ENCODE results near the gene SND1. TPM values are rescaled to one million over a fixed set of nuclear protein-coding genes. Genes with fewer than 3 reads are reported as not detected.
"Not testable (repeated sequence)": the region's sequence is repeated elsewhere in the genome, so short reads cannot be mapped to it uniquely, and the experiment has no call there.

Gene SND1
- total and polyA plus RNA-seq, 12 donors: 58.9 to 266 (median 132) TPM

DNA sequence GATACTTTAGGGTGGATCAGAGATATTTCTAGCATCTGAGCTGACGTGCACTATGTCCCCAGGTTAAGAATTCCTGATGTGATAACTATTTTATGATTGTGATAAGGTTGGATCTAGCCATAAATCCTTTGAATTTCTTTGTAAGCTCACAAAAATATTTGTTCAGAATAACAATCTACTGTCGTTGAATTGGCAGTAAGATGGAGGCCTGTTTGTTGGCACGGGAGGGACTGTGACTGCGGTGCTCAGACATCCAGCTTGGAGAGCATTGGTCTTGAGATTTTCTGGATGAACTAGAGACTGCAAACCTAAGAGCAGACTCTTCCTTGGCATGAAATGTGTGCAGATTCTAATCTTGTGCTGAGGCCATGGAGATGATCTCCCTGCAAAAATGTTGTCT is 248.1 kb downstream of the SND1 start:
- no peaks in the 10 kb centered on the region for H3K27me3 ChIP-seq
- no peak for DNase-seq
- H3K9me3 ChIP-seq (replicated peaks in 1 of 3): no peaks in the 10 kb centered on the region
- WGBS, 4 donors: 66 to 98% (median 87%) methylated on average over 4 of the region's 4 CpGs
- H3K4me3 ChIP-seq: no peak overlapping the region
- H3K27ac ChIP-seq: no peak overlapping the region
- H3K36me3 ChIP-seq (replicated peaks in 1 of 2): no peaks in the 10 kb centered on the region
- TF ChIP-seq POLR2A (IDR thresholded peaks at IDR 0.05): no peak
- TF ChIP-seq, protein P1, sequence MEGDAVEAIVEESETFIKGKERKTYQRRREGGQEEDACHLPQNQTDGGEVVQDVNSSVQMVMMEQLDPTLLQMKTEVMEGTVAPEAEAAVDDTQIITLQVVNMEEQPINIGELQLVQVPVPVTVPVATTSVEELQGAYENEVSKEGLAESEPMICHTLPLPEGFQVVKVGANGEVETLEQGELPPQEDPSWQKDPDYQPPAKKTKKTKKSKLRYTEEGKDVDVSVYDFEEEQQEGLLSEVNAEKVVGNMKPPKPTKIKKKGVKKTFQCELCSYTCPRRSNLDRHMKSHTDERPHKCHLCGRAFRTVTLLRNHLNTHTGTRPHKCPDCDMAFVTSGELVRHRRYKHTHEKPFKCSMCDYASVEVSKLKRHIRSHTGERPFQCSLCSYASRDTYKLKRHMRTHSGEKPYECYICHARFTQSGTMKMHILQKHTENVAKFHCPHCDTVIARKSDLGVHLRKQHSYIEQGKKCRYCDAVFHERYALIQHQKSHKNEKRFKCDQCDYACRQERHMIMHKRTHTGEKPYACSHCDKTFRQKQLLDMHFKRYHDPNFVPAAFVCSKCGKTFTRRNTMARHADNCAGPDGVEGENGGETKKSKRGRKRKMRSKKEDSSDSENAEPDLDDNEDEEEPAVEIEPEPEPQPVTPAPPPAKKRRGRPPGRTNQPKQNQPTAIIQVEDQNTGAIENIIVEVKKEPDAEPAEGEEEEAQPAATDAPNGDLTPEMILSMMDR (IDR thresholded peaks at IDR 0.05): no peak
- H3K4me1 ChIP-seq (replicated peaks in 1 of 2): peaks cover 4 to 26% of the 10 kb centered on the region in 2 donors
- intact Hi-C loops (cut with DNase I): no loop called here

DNA sequence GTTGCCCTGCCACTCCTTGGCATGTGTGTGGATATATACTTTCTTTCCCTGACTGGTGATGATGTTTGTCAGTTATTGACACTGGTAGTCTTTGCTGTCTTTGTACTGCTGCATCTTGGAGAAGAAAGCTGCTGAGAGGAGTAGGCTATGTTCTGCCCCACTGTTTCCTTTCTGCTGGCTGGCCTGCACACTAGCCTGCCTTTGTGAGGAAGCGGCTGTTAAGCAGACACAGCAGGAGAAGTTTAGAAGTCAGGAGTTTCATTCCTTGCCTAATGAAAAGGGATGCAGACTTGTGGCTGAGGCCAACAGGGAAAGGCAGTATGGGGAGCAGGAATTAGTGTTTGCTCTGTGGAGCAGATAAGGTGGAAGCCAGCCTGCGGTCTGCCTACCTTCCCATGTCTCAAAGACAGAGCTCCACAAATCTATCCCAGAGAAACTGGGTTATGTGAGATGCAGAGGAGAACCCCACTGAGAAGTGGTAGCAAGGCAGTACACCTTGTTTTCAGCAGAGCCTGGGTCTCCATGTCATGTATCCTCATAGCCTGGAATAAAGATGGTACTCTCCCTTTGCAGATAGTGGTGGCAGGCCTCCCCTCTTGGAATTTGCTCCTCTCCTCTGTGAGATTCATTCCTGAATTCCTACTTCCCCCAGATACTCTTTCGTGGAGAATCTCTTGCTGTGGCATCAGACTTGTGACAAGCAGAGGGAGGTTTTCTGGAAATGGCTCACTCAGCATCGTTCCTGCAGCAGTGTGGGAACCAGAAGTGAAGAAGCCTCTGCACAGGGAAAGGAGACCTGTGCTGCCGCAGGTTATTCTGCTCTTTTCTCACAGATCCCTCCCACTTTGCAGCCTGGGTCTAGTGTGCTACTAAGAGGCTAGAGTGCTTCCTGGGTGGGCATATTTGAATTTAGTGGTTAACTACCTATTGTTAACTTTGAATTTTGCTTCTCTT is 249.0 kb downstream of the SND1 start:
- H3K27me3 ChIP-seq: no peaks in the 10 kb centered on the region
- H3K9me3 ChIP-seq (replicated peaks in 1 of 3): no peaks in the 10 kb centered on the region
- peaks cover 4 to 32% of the 10 kb centered on the region in 2 donors for H3K4me1 ChIP-seq (replicated peaks in 1 of 2)
- H3K36me3 ChIP-seq (replicated peaks in 1 of 2): no peaks in the 10 kb centered on the region
- no peak for TF ChIP-seq POLR2A (IDR thresholded peaks at IDR 0.05)
- TF ChIP-seq, protein P1 (IDR thresholded peaks at IDR 0.05): no peak
- no peak for DNase-seq
- no peak overlapping the region for H3K27ac ChIP-seq
- WGBS, 4 donors: 70 to 86% (median 81%) methylated on average over 5 of the region's 5 CpGs
- H3K4me3 ChIP-seq: no peak overlapping the region
- intact Hi-C loops (cut with DNase I): no loop called here

DNA sequence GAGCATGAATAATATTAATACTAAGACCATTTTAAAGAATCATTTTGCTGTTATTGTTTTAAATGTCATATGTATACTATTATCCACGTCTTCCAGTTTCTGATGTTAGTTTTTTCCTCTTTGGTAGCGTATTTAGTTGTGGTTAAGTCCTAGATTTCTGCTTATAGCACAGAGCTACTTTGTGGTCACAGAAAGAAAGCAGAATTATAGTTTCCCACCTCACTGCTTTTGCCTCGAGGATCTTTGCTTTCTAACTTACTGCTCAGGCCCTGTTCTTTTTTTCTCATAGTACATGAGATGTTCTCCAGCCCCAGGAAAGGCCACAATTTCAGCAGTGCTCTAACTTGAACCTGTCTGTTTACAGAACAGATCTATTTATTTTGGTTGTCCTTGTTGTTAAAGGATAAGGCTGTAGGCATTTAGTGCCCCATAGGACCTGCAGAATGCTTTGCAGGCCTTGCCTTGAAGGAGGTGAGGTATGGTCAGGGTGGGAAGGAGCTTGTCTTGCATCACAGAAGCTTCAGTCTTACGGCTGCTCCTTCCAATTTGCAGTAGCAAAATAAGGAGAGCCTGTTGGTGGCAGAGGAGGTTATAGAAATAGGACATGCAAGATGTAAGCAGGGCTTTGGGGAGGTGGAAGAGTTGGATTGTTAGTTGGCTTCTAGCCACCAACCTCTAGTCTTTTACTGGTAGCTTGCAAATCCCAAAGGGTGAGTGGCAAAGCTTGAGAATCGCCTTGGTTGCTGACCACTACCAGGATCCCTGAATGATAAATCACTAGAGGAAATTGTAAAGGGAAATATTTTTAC is 250.1 kb downstream of the SND1 start:
- no peaks in the 10 kb centered on the region for H3K9me3 ChIP-seq (replicated peaks in 1 of 3)
- DNase-seq: no peak
- no peaks in the 10 kb centered on the region for H3K27me3 ChIP-seq
- TF ChIP-seq POLR2A (IDR thresholded peaks at IDR 0.05): no peak
- TF ChIP-seq, protein P1 (IDR thresholded peaks at IDR 0.05): no peak
- H3K36me3 ChIP-seq (replicated peaks in 1 of 2): no peaks in the 10 kb centered on the region
- peaks cover 6 to 36% of the 10 kb centered on the region in 2 donors for H3K4me1 ChIP-seq (replicated peaks in 1 of 2)
- intact Hi-C loops (cut with DNase I): no loop called here
- no peak overlapping the region for H3K4me3 ChIP-seq
- H3K27ac ChIP-seq: no peak overlapping the region
- WGBS, 4 donors: 79 to 90% (median 82%) methylated on average over 5 of the region's 5 CpGs

DNA sequence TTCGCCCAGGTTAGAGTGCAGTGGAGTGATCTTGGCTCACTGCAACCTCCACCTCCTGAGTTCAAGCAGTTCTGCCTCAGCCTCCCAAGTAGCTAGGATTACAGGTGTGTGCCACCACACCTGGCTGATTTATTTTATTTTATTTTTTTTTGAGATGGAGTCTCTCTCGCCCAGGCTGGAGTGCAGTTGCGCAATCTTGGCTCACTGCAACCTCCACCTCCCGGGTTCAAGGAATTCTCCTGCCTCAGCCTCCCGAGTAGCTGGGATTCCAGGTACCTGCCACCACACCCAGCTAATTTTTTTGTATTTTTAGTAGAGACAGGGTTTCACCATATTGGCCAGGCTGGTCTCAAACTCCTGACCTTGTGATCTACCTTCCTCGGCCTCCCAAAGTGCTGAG is 250.8 kb downstream of the SND1 start:
- H3K27me3 ChIP-seq; intact Hi-C loops (cut with DNase I); H3K36me3 ChIP-seq (replicated peaks in 1 of 2); DNase-seq; H3K9me3 ChIP-seq (replicated peaks in 1 of 3); H3K4me3 ChIP-seq; H3K27ac ChIP-seq: not testable (repeated sequence)
- peaks cover 7 to 40% of the 10 kb centered on the region in 2 donors for H3K4me1 ChIP-seq (replicated peaks in 1 of 2)
- 92 to 96% (median 95%) methylated on average over 6 of the region's 6 CpGs for WGBS, 4 donors
